Vagina (tissue), 2 donors: ENCODE data around the gene PSPC1.
"Not testable (repeated sequence)": the region's sequence is repeated elsewhere in the genome, so short reads cannot be mapped to it uniquely, and the experiment has no call there.

Source experiments
- CTCF ChIP-seq, 3 experiments: fragments of 450-650 bp in 2 of 3; fragments of 200-600 bp in 1 of 3; sonication (generic) in 1 of 3; IDR thresholded peaks; one replicate each; pipeline ENCODE4 v1.5.1; 2017 to 2019; ENCODE audit warnings: antibody characterized with exemption in 3 of 3, mild to moderate bottlenecking in 2 of 3, moderate library complexity in 2 of 3
- POLR2AphosphoS5 ChIP-seq, 2 donors: sonication (generic); formaldehyde crosslinking; IDR thresholded peaks; one replicate each; pipeline ENCODE4 v1.9.0; 2017; ENCODE audit warnings: antibody characterized with exemption in 2 of 2, mild to moderate bottlenecking in 2 of 2, low read depth in 1 of 2; ENCODE audit not compliant: insufficient read depth in 1 of 2

GRCh38 chr13:19709039-19709438, 73.7 kb downstream of the PSPC1 start:
- not testable (repeated sequence) for TF ChIP-seq CTCF (IDR thresholded peaks at IDR 0.05); POLR2AphosphoS5 (IDR thresholded peaks at IDR 0.05; ENCODE audit: insufficient read depth in 1 of 2, low read depth in 1 of 2)
